HG03457 (cell line): ENCODE results near the gene C2CD4B.

Source experiments
- ATAC-seq: cut with Tn5 transposase; IDR thresholded peaks from one replicate; pipeline ENCODE4 v1.9.1; 2021; ENCODE audit warnings: moderate number of reproducible peaks; ENCODE audit not compliant: unreplicated experiment

C2CD4B gene

GRCh38 chr15:62165104-62165792, at the start of gene C2CD4B:
C2CD4B (minus strand) TSS chr15:62165285; CDS start chr15:62164984, 301 bp downstream.
- no peak for ATAC-seq

- no peak for ATAC-seq
Measured at GRCh38 chr15:62212741-62213140, 47.7 kb upstream of the C2CD4B start.

- no peak for ATAC-seq
Measured at GRCh38 chr15:62211348-62211747, 46.3 kb upstream of the C2CD4B start.

GRCh38 chr15:62209821-62210220, 44.7 kb upstream of the C2CD4B start:
- no peak for ATAC-seq

GRCh38 chr15:62209322-62209721, 44.2 kb upstream of the C2CD4B start:
- no peak for ATAC-seq

GRCh38 chr15:62208884-62209283, 43.8 kb upstream of the C2CD4B start:
- ATAC-seq, result no peak

GRCh38 chr15:62208367-62208766, 43.3 kb upstream of the C2CD4B start:
- no peak for ATAC-seq

- no peak for ATAC-seq
Measured at GRCh38 chr15:62190675-62191074, 25.6 kb upstream of the C2CD4B start.

GRCh38 chr15:62190274-62190673, 25.2 kb upstream of the C2CD4B start:
- ATAC-seq, result no peak

- no peak for ATAC-seq
Measured at GRCh38 chr15:62188744-62189143, 23.7 kb upstream of the C2CD4B start.

GRCh38 chr15:62187910-62188309, 22.8 kb upstream of the C2CD4B start:
- ATAC-seq, result no peak

- no peak for ATAC-seq
Measured at GRCh38 chr15:62187425-62187824, 22.3 kb upstream of the C2CD4B start.

GRCh38 chr15:62186578-62186977, 21.5 kb upstream of the C2CD4B start:
- no peak for ATAC-seq

GRCh38 chr15:62183130-62183529, 18.0 kb upstream of the C2CD4B start:
- ATAC-seq, result no peak

- no peak for ATAC-seq
Measured at GRCh38 chr15:62173215-62173614, 8.1 kb upstream of the C2CD4B start.

GRCh38 chr15:62171882-62172281, 6.8 kb upstream of the C2CD4B start:
- no peak for ATAC-seq

- ATAC-seq, result no peak
Measured at GRCh38 chr15:62165793-62166375, 799 bp upstream of the C2CD4B start.

GRCh38 chr15:62164396-62165103, 535 bp downstream of the C2CD4B start:
- no peak for ATAC-seq

- ATAC-seq, result no peak
Measured at GRCh38 chr15:62164014-62164395, 1.1 kb downstream of the C2CD4B start.

GRCh38 chr15:62163397-62164013, 1.6 kb downstream of the C2CD4B start:
- no peak for ATAC-seq

GRCh38 chr15:62153228-62153627, 11.9 kb downstream of the C2CD4B start:
- no peak for ATAC-seq

GRCh38 chr15:62150445-62150844, 14.6 kb downstream of the C2CD4B start:
- no peak for ATAC-seq
